Sciatic nerve (tissue), 2 donors: Measurements from ENCODE around the gene EEF1A1. TPM values are rescaled to one million over a fixed set of nuclear protein-coding genes. Genes with fewer than 3 reads are reported as not detected.
"Not testable (repeated sequence)": the region's sequence is repeated elsewhere in the genome, so short reads cannot be mapped to it uniquely, and the experiment has no call there.

Experiments
- ATAC-seq: fragments of 200-7000 bp; cut with Tn5 transposase; one replicate; pipeline ENCODE4 v1.9.1; 2020; ENCODE audit warnings: mild to moderate bottlenecking, moderate library complexity
- DNase-seq: peaks from one replicate; pipeline ENCODE4 v3.0.0-alpha.2; 2020; ENCODE audit warnings: low spot score
- intact Hi-C: fragments of 100-400 bp; cut with DNase I; formaldehyde crosslinking; loops from one replicate; pipeline ENCODE4 v1.14.2; 2022
- total RNA-seq: library from RNA; stranded (reverse); fragmentation: NEBNext Ultra II Directional; extraction: Animal tissue kit (Norgen Biotek cat#: 25700); gene quantifications from one replicate; pipeline ENCODE4 v1.2.1, GENCODE V29; 2021
- donor health status: DM: no; HTN: no; CAD: no.
- donor health status: DM: no; HTN: no; CAD: no.

Gene EEF1A1
- total RNA-seq, 1 donor from 2014 or later: 6,940 TPM

DNA sequence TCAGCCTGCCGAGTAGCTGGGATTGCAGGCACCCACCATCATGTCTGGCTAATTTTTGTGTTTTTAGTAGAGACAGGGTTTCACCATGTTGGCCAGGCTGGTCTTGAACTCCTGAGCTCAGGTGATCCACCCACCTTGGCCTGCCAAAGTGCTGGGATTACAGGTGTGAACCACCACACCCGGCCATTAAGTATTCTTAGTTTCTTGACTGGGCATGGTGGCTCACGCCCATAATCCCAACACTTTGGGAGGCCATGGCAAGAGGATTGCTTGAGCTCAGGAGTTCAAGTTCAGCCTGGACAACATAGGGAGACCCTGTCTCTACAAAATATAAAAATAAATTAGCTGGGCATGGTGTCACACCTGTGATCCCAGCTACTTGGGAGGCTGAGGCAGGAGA, 21.6 kb upstream of the EEF1A1 start:
- DNase-seq, ATAC-seq, intact Hi-C loops: not testable (repeated sequence)

GRCh38 chr6:73538116-73538779, 17.4 kb upstream of the EEF1A1 start:
- intact Hi-C loops: no loop called here
- ATAC-seq (no peak), DNase-seq (no peak)

- intact Hi-C loops: no loop called here
- no peak for ATAC-seq
Observed at GRCh38 chr6:73537677-73538076, 16.8 kb upstream of the EEF1A1 start.

DNA sequence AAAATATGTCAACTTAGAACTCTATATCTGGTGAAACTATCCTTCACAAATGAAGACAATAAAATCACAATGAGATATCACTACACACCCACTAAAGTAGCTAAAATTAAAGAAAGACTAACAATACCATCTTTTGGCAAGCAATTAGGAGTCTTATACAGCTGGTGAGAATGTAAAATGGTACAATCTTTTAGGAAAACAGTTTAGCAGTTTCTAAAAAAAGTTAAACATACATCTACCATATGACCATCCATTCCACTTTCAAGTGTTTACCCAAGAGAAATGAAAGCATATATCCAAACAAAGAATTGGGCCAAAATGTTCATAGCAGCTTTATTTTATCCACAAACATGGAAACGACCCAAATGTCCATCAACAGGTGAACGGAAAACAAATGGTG, 13.8 kb upstream of the EEF1A1 start:
- no peak for DNase-seq
- intact Hi-C loops: no loop called here
- no peak for ATAC-seq

More at GRCh38 chr6:73537677-73538076, 16.8 kb upstream of the EEF1A1 start:
- DNase-seq: no peak

DNA sequence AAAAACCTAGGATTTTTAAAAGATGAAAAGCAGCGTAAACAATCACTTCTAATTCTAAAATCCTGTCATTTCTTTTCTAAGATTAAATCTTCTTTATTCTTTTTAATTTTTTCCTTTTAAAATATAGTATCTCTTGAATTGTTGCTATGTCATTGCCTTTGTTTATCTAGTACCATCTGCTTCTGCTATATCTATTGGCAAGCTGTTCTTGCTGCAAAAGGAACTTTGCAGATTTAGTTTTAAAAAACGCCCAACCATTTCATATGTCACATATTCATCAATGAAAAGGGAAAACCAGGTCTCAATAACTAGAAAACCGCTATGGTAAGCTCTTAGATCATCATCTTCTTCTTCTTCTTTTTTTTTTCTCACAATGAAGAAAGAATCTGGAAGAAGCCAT, 11.5 kb upstream of the EEF1A1 start:
- ATAC-seq: no peak

GRCh38 chr6:73528897-73529296, 8.1 kb upstream of the EEF1A1 start:
- DNase-seq (no peak), ATAC-seq (no peak)
- intact Hi-C loops: loop anchor here (10.0 kb wide), 1 partner anchor 56 kb away; no protein-coding TSS in a partner anchor

More for the DNA sequence above, 11.5 kb upstream of the EEF1A1 start:
- intact Hi-C loops: no loop called here
- DNase-seq: no peak

DNA sequence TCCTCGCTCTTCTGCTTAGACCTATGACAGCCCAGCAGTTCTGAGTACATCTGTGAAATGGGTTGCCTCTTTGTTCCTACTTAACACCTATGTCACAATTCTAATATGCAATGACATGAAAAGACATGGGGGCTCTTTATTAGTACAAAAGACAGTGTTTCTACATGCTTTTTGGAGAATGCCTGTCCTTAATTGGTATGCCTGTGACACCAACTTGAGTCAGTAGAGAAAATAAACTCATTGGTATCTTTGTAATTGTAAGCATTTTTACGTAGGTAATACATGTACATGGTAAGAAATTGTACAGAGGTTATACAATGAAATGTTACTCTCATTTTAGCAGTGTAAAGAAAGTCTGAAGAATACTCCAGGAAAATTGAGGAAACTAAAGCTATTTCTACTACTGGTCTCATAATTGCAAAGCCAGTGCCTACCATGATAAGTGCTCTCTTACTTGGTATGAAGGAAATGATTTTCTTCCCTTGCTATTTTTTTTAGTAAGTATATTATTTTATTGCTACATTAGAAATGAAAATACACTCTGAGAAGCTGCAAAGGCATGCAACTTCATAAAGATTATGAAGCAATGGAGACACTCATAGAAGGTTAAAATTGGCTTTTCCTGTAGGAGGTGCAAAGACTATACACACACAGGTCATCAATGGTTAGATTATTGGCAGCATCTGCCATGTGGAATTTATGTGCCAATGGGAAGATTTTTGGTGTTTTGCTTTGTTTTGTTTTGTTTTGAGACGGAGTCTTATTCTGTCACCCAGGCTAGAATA, 4.9 kb upstream of the EEF1A1 start:
- intact Hi-C loops: loop anchor here (10.0 kb wide), 1 partner anchor 59 kb away; no protein-coding TSS in a partner anchor
- ATAC-seq (no peak), DNase-seq (no peak)

GRCh38 chr6:73523434-73524123, 2.7 kb upstream of the EEF1A1 start:
- ATAC-seq (no peak), DNase-seq (peak; percentile 75)
- intact Hi-C loops: loop anchor here (5.0 to 10.0 kb wide), 2 partner anchors 61 to 1206 kb away; no protein-coding TSS in a partner anchor

GRCh38 chr6:73521351-73521985, 636 bp upstream of the EEF1A1 start:
- DNase-seq (peak; percentile 86), ATAC-seq (peak; percentile 73)
- intact Hi-C loops: loop anchor here (5.0 to 10.0 kb wide), 2 partner anchors 63 to 1204 kb away; no protein-coding TSS in a partner anchor

DNA sequence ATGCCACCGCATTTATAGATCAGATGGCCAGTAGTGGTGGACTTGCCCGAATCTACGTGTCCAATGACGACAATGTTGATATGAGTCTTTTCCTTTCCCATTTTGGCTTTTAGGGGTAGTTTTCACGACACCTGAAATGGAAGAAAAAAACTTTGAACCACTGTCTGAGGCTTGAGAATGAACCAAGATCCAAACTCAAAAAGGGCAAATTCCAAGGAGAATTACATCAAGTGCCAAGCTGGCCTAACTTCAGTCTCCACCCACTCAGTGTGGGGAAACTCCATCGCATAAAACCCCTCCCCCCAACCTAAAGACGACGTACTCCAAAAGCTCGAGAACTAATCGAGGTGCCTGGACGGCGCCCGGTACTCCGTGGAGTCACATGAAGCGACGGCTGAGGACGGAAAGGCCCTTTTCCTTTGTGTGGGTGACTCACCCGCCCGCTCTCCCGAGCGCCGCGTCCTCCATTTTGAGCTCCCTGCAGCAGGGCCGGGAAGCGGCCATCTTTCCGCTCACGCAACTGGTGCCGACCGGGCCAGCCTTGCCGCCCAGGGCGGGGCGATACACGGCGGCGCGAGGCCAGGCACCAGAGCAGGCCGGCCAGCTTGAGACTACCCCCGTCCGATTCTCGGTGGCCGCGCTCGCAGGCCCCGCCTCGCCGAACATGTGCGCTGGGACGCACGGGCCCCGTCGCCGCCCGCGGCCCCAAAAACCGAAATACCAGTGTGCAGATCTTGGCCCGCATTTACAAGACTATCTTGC, 725 bp downstream of the EEF1A1 start:
- ATAC-seq (peak; percentile 33), DNase-seq (peak; percentile 85)
- intact Hi-C loops: loop anchor here (5.0 to 10.0 kb wide), 3 partner anchors 65 to 1203 kb away; no protein-coding TSS in a partner anchor

DNA sequence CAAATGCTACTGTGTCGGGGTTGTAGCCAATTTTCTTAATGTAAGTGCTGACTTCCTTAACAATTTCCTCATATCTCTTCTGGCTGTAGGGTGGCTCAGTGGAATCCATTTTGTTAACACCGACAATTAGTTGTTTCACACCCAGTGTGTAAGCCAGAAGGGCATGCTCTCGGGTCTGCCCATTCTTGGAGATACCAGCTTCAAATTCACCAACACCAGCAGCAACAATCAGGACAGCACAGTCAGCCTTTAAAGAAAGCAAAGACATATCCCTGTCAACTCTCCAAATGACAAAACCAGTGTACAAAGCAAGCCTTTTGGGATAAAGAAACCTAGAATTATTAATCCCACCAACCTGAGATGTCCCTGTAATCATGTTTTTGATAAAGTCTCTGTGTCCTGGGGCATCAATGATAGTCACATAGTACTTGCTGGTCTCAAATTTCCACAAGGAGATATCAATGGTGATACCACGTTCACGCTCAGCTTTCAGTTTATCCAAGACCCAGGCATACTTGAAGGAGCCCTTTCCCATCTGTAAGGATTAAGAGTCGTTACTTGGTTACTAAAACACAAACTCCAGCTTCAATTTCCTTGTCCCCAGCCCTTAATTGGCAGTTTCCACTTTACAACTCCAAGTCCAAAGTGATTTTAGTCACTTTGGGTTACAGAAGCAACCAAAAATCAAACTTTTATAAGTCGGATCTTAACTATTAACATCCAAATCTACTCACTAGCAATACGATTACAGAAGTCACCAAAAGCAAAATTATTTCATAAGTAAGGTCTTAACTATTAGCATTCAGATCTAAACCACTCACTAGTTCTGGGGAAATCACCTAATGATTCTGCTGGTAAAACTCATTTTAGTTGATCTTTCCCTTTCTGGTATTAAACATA, 1.6 kb downstream of the EEF1A1 start:
- not testable (repeated sequence) for ATAC-seq, DNase-seq
- intact Hi-C loops: loop anchor here (5.0 kb wide), 1 partner anchor 93 kb away; no protein-coding TSS in a partner anchor

GRCh38 chr6:73518100-73518981, 2.5 kb downstream of the EEF1A1 start:
- intact Hi-C loops: loop anchor here (5.0 kb wide), 1 partner anchor 94 kb away; no protein-coding TSS in a partner anchor
- ATAC-seq, DNase-seq: not testable (repeated sequence)

- intact Hi-C loops: loop anchor here (5.0 kb wide), 1 partner anchor 95 kb away; no protein-coding TSS in a partner anchor
- no peak for ATAC-seq
- no peak for DNase-seq
Observed at GRCh38 chr6:73516514-73517489, 4.0 kb downstream of the EEF1A1 start.

- DNase-seq (no peak), ATAC-seq (peak; percentile 4)
- intact Hi-C loops: loop anchor here (5.0 kb wide), 1 partner anchor 97 kb away; no protein-coding TSS in a partner anchor
Observed at GRCh38 chr6:73515204-73515655, 5.6 kb downstream of the EEF1A1 start.

GRCh38 chr6:73514746-73515110, 6.1 kb downstream of the EEF1A1 start:
- ATAC-seq: no peak
- intact Hi-C loops: loop anchor here (5.0 kb wide), 1 partner anchor 98 kb away; no protein-coding TSS in a partner anchor

More at GRCh38 chr6:73514746-73515110, 6.1 kb downstream of the EEF1A1 start:
- DNase-seq: no peak
